Stomach (tissue), 4 donors: ENCODE data around the gene ERC1.

ENCODE experiments used
- CTCF ChIP-seq, 7 experiments: fragments of 450-650 bp in 4 of 7; fragments of 200-600 bp in 3 of 7; sonication (generic) in 3 of 7; IDR thresholded peaks; one replicate each; pipeline ENCODE4 v1.5.1; 2016 to 2019; ENCODE audit warnings: antibody characterized with exemption in 7 of 7, control low read depth in 2 of 7, mild to moderate bottlenecking in 1 of 7
- EP300 ChIP-seq: sonication (generic); formaldehyde crosslinking; IDR thresholded peaks from one replicate; pipeline ENCODE4 v1.6.1; 2017; ENCODE audit warnings: antibody characterized with exemption
- POLR2A ChIP-seq, 4 donors: fragments of 450-650 bp; IDR thresholded peaks; one replicate each; pipeline ENCODE4 v1.6.1; 2016; ENCODE audit warnings: antibody characterized with exemption in 4 of 4, control low read depth in 2 of 4, mild to moderate bottlenecking in 1 of 4, moderate library complexity in 1 of 4
- POLR2AphosphoS5 ChIP-seq, 3 donors: sonication (generic); formaldehyde crosslinking; IDR thresholded peaks; one replicate each; pipeline ENCODE4 v1.6.1; 2016; ENCODE audit warnings: antibody characterized with exemption in 3 of 3

- TF ChIP-seq POLR2AphosphoS5 (IDR thresholded peaks at IDR 0.05) (no peak), POLR2A (IDR thresholded peaks at IDR 0.05) (no peak), EP300 (no peak), CTCF (IDR thresholded peaks at IDR 0.05) (no peak)
These were observed 210.0 kb downstream of the ERC1 start for GRCh38 chr12:1201030-1201429.
